Breast epithelium (tissue), 4 donors: ENCODE measurements around the gene TEKTIP1. TPM values are rescaled to one million over a fixed set of nuclear protein-coding genes. Genes with fewer than 3 reads are reported as not detected.

Source experiments
- DNase-seq, 2 donors: peaks; one replicate each; pipeline ENCODE4 v3.0.0-alpha.2; 2019; ENCODE audit warnings: low spot score in 2 of 2
- H3K27ac ChIP-seq, 2 donors: fragments of 200-600 bp; sonication (generic) in 1 of 2; one replicate each; pipeline ENCODE4 v1.5.1; 2016 to 2019; ENCODE audit warnings: mild to moderate bottlenecking in 1 of 2
- H3K27me3 ChIP-seq, 2 donors: fragments of 200-600 bp; sonication (generic) in 1 of 2; one replicate each; pipeline versions ENCODE4 v1.5.1 to v1.6.0; 2017 to 2019; ENCODE audit warnings: control low read depth in 1 of 2, mild to moderate bottlenecking in 1 of 2
- H3K36me3 ChIP-seq: fragments of 200-600 bp; one replicate; pipeline ENCODE4 v1.5.1; 2019
- H3K4me1 ChIP-seq, 2 donors: fragments of 200-600 bp; sonication (generic); one replicate each; pipeline ENCODE4 v1.5.1; 2016 to 2019; ENCODE audit warnings: control low read depth in 1 of 2
- H3K4me3 ChIP-seq, 3 donors: fragments of 200-600 bp; sonication (generic); 1 replicate in 2 of 3; 2 replicates in 1 of 3; pipeline ENCODE4 v1.5.1; 2016 to 2019; ENCODE audit warnings: mild to moderate bottlenecking in 3 of 3, moderate library complexity in 2 of 3
- H3K9me3 ChIP-seq, 2 donors: fragments of 200-600 bp; sonication (generic) in 1 of 2; one replicate each; pipeline ENCODE4 v1.5.1; 2016 to 2019; ENCODE audit warnings: control low read depth in 1 of 2
- POLR2A ChIP-seq: fragments of 450-650 bp; IDR thresholded peaks from one replicate; pipeline ENCODE4 v1.6.1; 2016; ENCODE audit warnings: antibody characterized with exemption, mild to moderate bottlenecking, moderate library complexity
- POLR2AphosphoS5 ChIP-seq, 3 donors: sonication (generic); formaldehyde crosslinking; IDR thresholded peaks; one replicate each; pipeline ENCODE4 v1.6.1; 2017; ENCODE audit warnings: antibody characterized with exemption in 3 of 3
- intact Hi-C: fragments of 100-400 bp; cut with DNase I; formaldehyde crosslinking; loops from one replicate; pipeline ENCODE4 v1.15.1; 2023; ENCODE audit warnings: low total_unique reads
- total RNA-seq, 3 donors: library from RNA; depleted of rRNA; stranded (reverse); fragments of >200 nt; gene quantifications; one replicate each; pipeline ENCODE4 v1.1.0, GENCODE V29; 2016
- TF ChIP-seq, protein P1 (sequence below), 3 donors: fragments of 450-650 bp; IDR thresholded peaks; one replicate each; pipeline ENCODE4 v1.5.1; 2016 to 2017; ENCODE audit warnings: antibody characterized with exemption in 3 of 3, mild to moderate bottlenecking in 3 of 3, moderate library complexity in 3 of 3

TEKTIP1 gene
- total RNA-seq, 3 donors from 2014 or later: 2.0 TPM; not detected in 2

DNA sequence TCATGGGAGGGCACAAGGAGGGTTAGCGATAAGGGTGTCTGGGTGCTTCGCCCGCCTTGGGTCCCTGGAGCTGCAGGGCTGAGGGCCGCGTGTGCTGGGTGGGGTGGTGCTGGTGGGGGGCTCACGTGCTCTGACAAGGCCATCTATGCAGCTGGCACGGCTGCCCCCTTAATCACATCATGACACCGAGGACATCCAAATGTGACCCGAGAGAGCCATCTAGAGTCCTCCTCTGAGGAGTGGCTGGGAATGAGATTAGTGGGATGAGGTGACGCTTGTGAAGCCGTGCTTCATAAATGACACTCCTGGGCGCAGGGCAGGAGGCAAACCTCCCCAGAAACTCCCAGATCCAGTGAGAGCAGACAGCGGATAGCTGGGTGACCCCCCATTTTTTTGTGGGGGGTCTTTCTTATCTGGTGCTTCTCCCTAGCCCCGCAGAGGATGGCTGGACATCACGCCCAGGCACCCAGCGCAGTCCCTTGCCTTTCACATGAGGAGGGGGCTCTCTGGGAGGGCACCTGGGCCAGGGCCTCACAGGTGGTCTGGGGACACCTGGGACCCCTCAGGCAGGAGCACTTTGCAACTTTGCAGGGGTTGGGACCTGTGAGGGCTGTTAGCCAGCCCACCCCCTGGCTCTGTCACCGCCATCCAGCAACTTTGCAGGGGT is 26.3 kb upstream of the TEKTIP1 start:
- no peak for DNase-seq
- intact Hi-C loops: no loop called here
- no peak overlapping the region for H3K27ac ChIP-seq
- H3K4me1 ChIP-seq: peaks cover 5 to 7% of the 10 kb centered on the region in 2 donors
- TF ChIP-seq POLR2AphosphoS5 (IDR thresholded peaks at IDR 0.05): no peak
- TF ChIP-seq, protein P1, sequence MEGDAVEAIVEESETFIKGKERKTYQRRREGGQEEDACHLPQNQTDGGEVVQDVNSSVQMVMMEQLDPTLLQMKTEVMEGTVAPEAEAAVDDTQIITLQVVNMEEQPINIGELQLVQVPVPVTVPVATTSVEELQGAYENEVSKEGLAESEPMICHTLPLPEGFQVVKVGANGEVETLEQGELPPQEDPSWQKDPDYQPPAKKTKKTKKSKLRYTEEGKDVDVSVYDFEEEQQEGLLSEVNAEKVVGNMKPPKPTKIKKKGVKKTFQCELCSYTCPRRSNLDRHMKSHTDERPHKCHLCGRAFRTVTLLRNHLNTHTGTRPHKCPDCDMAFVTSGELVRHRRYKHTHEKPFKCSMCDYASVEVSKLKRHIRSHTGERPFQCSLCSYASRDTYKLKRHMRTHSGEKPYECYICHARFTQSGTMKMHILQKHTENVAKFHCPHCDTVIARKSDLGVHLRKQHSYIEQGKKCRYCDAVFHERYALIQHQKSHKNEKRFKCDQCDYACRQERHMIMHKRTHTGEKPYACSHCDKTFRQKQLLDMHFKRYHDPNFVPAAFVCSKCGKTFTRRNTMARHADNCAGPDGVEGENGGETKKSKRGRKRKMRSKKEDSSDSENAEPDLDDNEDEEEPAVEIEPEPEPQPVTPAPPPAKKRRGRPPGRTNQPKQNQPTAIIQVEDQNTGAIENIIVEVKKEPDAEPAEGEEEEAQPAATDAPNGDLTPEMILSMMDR (IDR thresholded peaks at IDR 0.05): no peak
- TF ChIP-seq POLR2A: no peak
- no peak overlapping the region for H3K4me3 ChIP-seq
- H3K9me3 ChIP-seq: no peaks in the 10 kb centered on the region
- H3K36me3 ChIP-seq: no peaks in the 10 kb centered on the region
- H3K27me3 ChIP-seq: no peaks in the 10 kb centered on the region

DNA sequence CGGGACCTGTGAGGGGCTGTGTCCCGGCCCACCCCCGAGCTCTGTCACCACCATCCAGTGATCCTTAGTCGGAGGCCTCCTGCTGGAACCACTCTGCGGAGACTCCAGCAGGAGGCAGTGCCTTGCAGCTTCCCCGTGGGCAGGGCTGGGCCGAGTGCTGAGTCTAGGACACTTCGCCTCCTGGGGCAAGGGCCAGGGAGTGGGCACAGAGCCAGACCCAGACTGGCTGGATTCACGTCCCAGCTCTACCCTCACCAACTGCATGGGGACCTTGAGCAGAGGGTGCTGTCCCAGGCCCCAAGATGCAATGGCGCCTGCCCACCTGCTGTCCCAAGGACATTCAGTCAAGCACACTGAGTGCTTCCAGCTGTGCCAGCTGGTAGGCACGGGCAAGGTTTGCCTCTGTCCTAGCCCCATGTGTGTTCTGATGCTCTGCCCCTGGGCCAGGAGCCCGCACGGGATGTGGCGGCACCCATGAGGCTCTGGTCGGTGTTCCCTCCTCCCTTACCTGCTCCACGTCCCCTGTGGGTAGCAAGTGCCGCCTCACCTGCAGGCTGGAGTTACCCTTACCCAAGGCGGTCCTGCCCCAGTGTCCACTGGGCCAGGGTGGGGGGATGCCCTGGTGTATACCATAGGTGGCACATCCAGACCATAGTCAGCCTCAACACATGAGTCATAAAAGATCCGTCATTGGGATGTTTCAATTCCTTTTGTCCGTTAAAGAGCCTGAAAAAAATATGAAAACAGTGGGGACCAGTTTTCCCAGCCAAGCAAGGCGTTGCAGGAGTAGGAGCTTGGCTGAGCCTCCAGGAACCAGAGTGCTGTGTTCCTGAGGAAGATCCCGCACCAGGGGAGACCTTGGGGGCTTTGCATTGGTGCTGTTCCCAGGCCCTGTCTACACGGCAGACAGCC is 25.5 kb upstream of the TEKTIP1 start:
- Histone ChIP-seq H3K4me1 (peaks cover 4 to 7% of the 10 kb centered on the region in 2 donors), H3K4me3 (no peak overlapping the region), H3K27ac (no peak overlapping the region), H3K9me3 (no peaks in the 10 kb centered on the region), H3K27me3 (no peaks in the 10 kb centered on the region), H3K36me3 (no peaks in the 10 kb centered on the region)
- intact Hi-C loops: no loop called here
- TF ChIP-seq POLR2AphosphoS5 (IDR thresholded peaks at IDR 0.05): no peak
- TF ChIP-seq POLR2A: no peak
- TF ChIP-seq, protein P1 (IDR thresholded peaks at IDR 0.05): no peak
- DNase-seq: no peak

DNA sequence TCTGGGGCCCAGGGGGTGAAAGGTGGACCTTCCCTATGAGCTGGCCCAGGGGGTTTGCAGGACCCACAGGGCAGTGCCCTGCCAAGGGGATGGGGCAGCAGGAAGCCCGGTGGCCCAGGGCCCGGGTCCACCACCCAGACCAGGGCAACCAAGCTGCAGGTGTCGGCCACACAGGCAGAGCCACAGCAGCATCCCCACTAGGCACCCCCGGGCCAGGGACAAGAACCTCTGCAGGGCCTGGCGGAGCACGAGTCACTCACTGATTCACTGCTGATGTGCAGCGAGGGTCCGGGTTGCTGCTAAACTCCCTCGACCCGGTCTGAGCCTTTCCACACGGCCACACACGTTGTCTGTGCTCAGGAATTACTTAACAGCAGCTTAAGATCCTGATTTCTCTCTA is 24.0 kb upstream of the TEKTIP1 start:
- Histone ChIP-seq H3K9me3 (no peaks in the 10 kb centered on the region), H3K4me3 (no peak overlapping the region), H3K27me3 (no peaks in the 10 kb centered on the region), H3K27ac (no peak overlapping the region), H3K36me3 (no peaks in the 10 kb centered on the region), H3K4me1 (peaks cover 4 to 7% of the 10 kb centered on the region in 2 donors)
- no peak for DNase-seq
- intact Hi-C loops: no loop called here
- no peak for TF ChIP-seq POLR2A
- TF ChIP-seq, protein P1 (IDR thresholded peaks at IDR 0.05): no peak
- no peak for TF ChIP-seq POLR2AphosphoS5 (IDR thresholded peaks at IDR 0.05)

DNA sequence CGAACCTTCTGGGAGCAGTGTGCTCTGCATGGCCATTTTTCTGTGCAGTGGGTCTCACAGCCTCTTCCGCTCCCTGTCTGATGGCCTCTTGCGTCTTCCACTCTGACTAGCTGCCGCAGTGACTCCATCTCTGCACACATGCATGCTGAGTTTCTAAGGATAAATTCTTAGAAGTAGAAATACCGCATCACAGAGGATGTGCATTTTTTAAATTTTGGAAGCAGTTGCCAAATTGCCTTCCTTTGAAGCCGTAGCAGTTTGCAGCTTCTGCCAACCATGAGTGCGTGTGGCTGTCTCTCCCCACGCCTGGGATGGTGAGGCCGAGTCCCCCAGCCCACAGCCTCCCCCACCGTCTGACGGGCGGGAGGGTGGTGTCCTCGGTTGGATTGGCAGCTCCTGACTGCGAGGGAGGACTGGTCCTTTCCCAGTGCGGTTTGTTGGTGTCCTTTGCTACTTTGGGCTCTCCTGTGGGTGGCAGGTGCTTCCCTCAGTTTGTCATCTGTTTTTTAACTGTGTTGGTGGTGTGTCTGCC is 23.0 kb upstream of the TEKTIP1 start:
- no peak overlapping the region for H3K4me3 ChIP-seq
- no peaks in the 10 kb centered on the region for H3K27me3 ChIP-seq
- peaks cover 4 to 7% of the 10 kb centered on the region in 2 donors for H3K4me1 ChIP-seq
- DNase-seq: no peak
- H3K36me3 ChIP-seq: no peaks in the 10 kb centered on the region
- TF ChIP-seq POLR2A: no peak
- TF ChIP-seq, protein P1 (IDR thresholded peaks at IDR 0.05): no peak
- intact Hi-C loops: no loop called here
- no peaks in the 10 kb centered on the region for H3K9me3 ChIP-seq
- no peak overlapping the region for H3K27ac ChIP-seq
